HG02642 (cell line): Measurements from ENCODE around the gene SLC35F6.
"Not testable (repeated sequence)": the region's sequence is repeated elsewhere in the genome, so short reads cannot be mapped to it uniquely, and the experiment has no call there.

ENCODE experiments used
- ATAC-seq: cut with Tn5 transposase; IDR thresholded peaks from one replicate; pipeline ENCODE4 v1.9.1; 2021; ENCODE audit warnings: mild to moderate bottlenecking; ENCODE audit not compliant: unreplicated experiment, poor library complexity

SLC35F6 gene

DNA sequence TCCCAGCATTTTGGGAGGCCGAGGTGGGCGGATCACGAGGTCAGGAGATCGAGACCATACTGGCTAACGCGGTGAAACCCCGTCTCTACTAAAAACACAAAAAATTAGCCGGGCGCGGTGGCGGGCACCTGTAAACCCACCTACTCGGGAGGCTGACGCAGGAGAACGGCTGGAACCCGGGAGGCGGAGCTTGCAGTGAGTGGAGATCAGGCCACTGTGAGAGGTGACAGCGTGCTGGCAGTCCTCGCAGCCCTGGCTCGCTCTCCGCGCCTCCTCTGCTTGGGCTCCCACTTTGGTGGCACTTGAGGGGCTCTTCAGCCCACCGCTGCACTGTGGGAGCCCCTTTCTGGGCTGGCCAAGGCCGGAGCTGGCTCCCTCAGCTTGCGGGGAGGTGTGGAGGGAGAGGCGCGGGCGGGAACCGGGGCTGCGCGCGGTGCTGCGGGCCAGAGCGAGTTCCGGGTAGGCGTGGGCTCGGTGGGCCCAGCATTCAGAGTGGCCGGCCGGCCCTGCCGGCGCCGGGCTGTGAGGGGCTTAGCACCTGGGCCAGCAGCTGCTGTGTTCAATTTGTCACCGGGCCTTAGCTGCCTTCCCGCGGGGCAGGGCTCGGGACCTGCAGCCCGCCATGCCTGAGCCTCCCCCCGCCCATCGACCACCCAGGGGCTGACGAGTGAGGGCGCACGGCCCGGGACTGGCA lies 50.1 kb downstream of the SLC35F6 start:
- not testable (repeated sequence) for ATAC-seq

DNA sequence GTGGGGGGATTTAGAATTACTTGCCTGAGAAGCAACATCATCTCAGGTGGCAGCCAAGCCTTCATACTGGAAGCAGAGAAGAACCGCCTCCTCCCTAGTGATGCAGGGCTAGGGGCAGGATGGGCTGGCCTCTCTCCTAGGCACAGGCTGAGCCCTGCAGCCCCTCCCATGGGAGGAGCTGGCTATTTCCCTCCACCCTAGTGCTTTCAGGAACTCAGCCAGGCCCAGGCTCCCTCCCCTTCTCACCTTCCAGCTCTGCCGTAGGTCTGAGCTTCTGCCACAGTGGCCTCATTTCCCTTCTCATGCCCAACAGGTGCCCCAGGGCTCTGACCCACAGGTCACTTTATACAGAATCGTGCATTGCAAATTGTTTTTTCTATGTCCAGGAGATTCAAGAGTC lies 52.8 kb downstream of the SLC35F6 start:
- ATAC-seq = no peak

DNA sequence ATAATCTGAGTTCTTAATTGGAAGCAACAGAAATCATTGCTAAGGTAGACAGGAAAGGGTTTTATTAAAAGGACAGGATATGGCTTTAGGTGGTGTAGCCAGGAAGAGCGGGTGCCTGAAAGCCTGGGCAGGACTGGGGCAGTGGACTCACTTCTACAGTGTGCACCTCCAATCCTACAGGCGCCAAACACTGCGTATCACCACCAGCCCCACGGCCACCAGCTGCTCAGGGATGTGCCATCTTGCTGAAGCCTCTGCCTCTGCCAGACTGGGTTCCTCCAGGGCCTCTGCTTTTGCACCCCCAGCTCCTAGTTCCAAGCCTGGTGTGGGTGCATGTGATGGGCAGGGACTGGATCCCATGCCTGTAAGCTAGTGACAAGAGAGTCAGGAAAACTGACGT lies 54.2 kb downstream of the SLC35F6 start:
- no peak for ATAC-seq

DNA sequence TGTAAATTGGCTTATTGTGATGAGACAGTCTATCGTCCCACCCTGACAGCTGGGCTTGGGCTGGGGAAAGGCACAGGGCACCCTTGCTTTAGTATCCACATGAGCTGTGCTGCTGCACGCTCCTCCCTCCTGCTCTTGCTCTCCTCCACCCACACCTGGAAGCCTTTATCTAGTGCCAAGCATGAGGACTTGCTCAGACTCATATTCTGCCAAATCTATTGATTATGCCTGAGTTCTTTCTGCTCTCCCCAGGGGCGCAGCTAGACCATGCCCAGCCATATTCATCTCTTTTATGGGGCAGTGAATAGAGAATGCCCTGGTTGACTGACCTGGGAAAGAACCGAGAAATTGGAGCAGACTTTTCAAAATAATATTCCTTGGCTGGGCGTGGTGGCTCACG lies 54.9 kb downstream of the SLC35F6 start:
- no peak for ATAC-seq

DNA sequence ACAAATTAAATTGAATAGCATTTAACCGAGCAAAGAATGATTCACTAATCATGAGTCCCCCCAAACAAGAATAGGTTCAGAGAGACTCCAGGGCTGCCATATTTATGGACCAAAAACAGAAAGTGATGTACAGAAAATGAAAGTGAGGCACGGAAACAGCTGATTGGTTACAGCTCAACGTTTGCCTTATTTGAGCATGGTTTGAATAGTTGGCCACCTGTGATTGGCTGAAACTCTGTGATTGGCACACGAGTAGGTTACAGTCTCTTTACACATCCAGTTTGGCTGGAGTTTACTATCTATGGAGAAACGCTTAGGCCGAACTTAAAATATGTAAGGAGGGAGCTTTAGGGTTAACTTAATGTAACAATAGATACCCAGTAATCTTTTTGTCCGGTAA lies 56.8 kb downstream of the SLC35F6 start:
- no peak for ATAC-seq

DNA sequence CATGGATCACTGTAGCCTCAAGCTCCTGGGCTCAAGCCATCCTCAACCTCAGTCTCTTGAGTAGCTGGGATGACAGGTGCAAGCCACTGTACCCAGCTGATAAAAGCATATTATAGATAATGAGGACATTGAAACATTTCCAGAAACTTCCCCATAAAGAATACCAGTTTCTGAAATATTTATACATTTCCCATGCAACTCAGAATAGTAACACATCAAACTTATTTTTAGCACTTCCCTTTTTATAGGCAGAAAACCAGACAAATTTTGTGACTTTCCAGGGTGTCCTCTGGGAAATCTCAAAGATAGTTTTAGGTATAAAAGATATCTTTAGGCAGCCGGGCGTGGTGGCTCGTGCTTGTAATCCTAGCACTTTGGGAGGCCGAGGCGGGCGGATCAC lies 58.8 kb downstream of the SLC35F6 start:
- ATAC-seq = no peak
